SK-N-DZ (cell line): ENCODE data around the gene SFT2D1. TPM values are rescaled to one million over a fixed set of nuclear protein-coding genes. Genes with fewer than 3 reads are reported as not detected.
A peak's percentile ranks its signal among the peaks of the same experiment; 100 is the strongest.
"Not testable (repeated sequence)": the region's sequence is repeated elsewhere in the genome, so short reads cannot be mapped to it uniquely, and the experiment has no call there.

Experiments used
- DNase-seq: peaks from one replicate; pipeline ENCODE4 v3.0.0-alpha.2; 2015; ENCODE audit warnings: low spot score
- polyA plus RNA-seq, 2 experiments: library from polyadenylated mRNA; depleted of rRNA; stranded (reverse); fragments of >200 nt; gene quantifications; 2 replicates each; pipeline ENCODE4 v1.2.3, GENCODE V29; 2014

Gene SFT2D1
- polyA plus RNA-seq (2014; cell fraction: cytosol; rRNA removed) = 32.3 and 45.6 TPM in 2 replicates
- 68.8 and 83.5 TPM in 2 replicates for polyA plus RNA-seq (2014; cell fraction: nucleus; rRNA removed)

DNA sequence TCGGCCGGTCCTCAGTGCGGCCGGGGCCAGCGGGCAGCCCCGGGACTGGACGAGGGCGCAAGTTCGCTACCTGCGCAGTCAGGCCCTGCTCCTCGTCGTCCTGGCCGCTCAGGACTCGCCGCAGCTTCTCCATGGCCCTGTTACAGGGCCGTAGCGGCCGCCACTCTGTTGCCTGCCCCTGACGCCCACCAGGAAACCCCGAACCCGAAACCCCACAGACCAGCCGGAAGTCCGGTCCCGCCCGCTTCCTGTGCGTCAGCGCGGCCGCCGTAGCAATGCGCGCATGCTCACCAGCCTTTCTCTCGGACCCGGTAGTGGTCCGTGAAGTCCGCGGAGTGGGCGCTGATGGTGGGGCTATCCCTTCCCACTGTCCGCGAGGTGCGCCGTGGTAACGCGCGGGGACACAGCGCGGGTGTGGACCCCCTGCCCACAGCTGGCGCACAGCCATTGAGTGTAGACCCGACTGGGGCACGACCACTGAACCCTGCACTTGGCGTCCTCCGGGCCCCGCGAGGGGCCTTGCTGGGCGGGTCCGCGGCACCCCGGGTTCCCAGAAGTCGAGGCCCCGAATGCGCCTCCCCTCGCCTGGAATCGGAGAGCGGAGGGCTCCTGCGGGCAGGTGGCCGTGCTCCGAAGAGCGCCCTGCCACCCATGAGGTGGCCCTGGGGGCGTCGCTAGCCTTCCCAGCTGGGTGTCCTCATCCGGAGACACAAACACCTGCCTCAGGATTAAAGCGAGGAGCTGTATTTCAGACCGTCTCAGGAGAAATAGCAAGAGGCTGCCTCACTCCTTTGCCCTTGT lies at the start of gene SFT2D1:
SFT2D1 (minus strand) TSS at position 197 of the 801 bp plus-strand sequence; CDS start at position 133, 64 bp downstream.
- peak; percentile 76 for DNase-seq

DNA sequence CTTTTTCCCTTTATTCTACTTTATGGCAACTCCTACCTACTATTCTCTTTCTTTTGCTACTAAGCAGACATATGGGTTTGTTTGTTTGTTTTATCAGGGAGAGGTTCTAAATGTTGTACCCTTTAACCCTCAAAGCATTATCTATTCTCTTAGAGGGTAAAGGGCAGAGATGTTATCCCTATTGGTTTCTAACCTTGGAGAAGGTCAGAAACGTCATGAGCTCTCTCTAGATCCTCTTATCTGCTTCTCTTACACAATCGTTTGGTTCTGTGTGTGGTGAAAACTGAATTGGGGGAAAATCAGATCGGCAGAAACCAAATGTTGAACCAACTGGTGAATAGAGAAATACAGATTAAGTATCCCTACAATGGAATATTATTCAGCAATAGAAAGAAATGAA lies 46.8 kb upstream of the SFT2D1 start:
- no peak for DNase-seq

DNA sequence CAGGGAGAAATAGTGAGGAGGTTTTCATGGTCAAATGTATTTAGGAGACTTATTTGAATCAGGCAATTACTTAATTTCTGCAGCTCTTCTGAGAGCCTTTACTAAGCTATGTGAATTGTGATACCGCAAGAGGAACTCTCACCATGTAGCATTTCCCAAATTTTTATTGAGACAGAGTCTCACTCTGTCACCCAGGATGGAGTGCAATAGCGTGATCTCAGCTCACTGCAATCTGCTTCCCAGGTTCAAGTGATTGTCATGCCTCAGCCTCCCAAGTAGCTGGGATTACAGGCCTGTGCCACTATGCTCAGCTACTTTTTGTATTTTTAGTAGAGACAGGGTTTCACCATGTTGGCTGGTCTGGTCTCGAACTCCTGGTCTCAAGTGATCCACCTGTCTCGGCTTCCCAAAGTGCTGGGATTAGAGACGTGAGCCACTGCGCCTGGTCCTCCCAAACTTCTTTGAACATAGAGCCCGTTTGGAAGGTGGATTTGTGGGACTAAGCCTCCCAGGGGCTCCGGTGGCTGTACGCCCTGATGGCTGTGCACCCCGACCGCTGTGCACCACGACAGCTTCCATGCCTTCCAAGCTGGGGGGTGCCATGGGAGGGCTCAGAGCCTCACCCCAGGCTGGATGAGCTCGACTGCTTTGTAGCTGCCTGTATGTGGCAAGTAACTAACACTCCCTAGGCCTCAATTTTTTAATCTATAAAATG lies 46.1 kb upstream of the SFT2D1 start:
- DNase-seq = no peak

DNA sequence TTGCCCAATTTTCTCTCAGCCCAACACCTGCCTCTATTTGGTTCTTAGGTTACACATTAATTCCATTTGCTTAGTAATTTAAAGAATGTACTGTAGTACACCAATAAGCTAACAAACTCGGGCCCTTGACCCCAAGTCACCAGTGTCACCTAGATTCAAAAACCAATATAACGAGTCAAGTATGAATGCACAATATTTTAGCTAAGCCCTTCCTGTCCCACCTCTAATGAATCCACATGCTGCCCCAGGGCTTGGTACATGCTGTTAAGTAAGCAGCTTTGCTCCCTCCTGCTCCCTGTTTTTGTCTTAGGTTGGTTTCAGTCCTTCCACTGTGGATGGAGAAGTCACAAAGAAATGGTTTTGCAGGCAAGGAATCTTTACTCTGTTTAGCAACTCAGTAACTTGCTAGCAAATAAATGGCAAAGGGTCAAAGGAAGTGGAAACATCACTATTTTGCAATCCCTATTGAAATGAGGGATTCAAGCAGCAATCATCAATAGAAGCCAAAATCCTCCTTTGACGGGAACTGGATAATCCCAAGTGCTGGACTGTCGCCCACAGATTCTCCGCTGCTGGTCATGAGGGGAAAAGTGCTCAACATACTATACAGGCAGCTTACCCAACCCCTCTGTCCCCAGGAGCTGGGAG lies 45.4 kb upstream of the SFT2D1 start:
- DNase-seq = no peak

DNA sequence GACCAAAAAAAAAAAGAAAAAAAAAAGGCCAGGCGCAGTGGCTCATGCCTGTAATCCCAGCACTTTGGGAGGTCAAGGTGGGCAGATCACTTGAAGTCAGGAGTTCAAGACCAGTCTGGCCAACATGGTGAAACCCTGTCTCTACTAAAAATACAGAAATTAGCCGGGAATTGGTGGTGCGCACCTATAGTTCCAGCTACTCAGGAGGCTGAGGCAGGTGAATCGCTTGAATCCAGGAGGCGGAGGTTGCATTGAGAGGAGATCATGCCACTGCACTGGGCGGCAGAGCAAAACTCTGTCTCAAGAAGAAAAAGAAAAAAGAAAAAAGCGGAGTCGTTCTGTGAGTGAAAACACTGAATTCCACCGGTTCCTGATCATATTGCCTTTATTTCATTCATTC lies 44.8 kb upstream of the SFT2D1 start:
- DNase-seq = not testable (repeated sequence)

DNA sequence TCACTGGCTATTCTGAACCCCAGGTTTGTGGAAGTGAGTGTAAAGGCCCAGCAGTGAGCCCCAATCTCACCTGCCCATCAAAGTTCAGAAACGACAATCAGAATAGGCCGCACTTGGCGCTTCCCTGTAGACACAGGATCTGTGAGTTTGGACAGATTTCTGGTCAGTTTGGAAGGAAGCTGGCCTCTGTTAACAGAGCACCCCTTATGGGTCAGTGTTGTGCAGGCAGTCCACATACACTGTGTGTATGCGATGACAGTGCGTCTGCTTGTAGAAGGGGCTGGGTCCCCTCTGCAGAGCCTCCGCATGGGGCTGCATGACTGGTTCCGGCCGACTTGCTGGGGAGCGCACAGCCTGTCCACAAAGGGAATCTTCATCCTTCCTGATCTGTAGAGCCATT lies 43.8 kb upstream of the SFT2D1 start:
- DNase-seq = no peak

DNA sequence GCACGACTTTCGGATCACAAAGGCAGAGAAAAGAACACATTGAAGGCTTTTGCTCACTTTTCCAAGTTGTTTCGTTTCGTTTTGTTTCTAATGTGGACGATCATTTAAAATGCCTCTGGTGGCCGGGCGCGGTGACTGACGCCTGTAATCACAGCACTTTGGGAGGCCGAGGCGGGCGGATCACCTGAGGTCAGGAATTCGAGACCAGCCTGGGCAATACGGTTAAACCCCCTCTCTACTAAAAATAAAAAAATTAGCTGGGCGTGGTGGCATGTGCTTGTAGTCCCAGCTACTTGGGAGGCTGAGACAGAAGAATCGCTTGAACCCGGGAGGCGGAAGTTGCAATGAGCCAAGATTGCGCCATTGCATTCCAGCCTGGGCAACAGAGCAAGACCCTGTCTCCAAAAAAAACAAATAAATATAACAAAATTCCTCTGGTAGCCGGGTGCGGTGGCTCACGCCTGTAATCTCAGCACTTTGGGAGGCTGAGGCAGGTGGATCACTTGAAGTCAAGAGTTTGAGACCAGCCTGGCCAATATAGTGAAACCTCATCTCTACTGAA lies 41.5 kb upstream of the SFT2D1 start:
- not testable (repeated sequence) for DNase-seq

DNA sequence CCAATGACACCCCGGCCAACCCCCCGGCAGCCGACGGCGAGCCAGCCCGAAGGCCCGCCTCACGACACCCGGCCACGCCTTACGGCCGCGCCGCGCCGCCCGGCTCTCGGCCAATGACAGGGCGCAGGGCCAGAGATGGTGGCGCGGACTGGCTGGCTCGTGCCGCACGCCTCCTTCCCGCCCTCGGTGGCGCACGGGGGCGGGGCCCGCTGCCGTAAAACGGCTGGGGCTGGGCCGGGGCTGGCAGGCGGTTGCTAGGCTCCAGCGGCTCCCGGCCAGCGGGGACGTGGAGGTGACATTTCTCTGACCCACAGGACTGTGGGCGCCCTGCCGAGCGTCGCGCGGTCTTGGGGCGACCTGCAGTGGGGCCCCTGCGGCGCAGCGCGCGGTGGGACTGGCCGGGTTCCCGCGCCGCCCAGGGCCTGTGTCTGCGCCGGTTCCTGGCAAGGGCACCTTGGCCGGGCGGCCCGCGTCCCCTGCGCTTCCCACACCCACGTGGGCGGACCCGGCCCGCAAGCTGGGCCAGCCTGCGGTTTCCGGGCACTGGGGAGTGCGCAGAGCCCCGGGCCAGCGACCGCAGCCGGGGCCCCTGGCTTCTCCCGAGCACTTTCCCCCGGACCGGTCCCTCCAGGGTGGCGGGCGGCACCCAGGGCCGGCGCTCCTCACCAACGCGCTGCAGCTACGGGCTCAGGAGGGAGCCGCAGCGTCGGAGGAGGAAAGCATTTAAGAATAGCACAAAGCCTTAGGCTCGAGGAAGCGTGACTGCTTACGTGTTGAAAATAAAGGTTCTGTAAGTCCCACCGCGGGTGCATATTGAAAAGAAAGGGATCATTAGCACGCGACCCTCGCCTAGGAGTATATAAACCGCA lies 40.8 kb upstream of the SFT2D1 start, which contains the start of gene MPC1:
MPC1 (minus strand) TSS at position 8 of the 869 bp plus-strand sequence. CDS start 64 bp downstream, outside the sequence.
- peak; percentile 94 for DNase-seq

DNA sequence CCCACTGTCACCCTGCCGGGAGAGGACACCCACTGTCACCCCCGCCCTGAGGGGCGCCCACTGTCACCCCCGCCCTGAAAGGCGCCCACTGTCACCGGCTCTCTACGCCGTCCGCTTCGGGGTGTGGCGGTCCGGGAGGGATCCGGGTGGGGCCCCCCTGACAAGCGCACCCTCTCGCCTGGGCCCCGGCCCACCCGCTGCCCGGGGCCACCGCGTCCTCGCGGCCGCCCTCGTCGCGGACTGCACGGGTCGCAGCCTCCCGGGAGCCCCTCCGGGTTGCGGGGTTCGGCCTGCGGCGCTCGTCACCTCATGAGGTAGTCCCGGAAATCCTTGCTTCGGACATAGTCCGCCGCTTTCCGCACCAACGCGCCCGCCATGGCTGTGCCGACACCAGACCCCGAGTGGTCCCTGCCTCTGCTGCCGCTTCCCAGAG lies 40.2 kb upstream of the SFT2D1 start:
- no peak for DNase-seq

DNA sequence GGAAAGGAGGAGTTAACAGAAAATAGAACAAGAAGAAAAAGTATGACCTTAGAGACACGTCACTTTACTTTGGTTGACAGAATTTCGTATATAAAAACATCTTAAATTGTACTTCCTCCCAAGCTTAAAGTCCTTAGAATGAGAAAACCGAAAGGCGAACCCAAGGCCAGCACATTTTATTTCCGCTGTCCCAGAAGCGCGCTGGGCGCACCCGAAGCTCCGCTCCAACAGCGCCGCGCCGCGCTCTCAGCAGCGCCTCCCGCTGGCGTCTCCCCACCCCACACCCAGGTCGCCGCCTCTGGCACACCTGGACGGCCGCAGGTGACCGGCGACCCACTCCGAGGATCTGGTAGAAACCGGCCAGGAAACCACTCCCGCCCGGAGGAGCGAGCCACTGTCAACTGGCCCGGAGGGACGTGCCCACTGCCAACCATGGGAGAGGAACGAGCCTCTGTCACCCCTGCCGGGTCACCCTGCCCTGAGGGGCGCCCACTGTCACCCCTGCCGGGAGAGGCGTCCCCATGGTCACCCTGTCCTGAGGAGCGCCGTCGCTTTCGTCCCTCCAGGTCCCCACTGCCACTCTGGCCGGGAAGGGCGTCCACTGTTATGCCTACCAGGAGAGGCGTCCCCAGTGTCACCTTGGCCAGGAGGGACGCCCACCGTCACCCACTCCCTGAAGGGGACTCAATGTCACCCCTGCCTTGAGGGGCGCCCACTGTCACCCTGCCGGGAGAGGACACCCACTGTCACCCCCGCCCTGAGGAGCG lies 39.6 kb upstream of the SFT2D1 start:
- DNase-seq = peak; percentile 54

DNA sequence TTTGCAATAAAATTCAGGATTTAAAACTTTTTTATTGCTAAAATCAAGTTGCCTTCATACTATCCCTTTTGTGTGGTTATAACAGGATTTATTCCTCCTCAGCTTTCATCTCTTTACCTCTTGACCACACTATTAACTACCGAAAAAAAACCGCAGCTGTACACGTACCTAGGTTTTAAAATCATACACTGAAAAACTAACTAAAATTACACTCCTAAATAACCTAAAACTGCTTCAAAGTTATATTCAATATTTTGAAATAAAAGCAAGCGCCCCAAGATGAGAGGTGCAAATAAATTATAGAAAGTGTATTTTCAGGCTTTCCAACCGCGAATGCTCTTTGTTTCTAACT lies 39.0 kb upstream of the SFT2D1 start:
- no peak for DNase-seq

DNA sequence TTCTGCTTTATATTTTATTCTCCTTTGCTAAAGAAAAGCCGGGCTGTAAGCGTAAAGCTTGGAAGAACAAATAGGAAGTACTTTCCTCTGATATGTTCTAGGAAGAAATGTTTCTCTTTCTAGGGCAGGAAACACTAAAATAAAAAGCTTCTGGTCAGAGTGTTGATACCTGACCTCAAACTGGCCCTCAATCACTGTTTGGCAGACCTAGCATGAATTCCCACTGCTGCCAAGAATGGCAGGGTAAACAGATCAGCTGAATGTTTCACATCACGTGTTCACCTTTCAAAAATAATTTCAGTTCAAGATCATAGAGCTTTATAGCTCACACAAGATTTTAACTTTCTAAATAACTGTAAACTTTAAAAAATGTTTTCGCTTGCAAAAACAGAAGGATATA lies 37.5 kb upstream of the SFT2D1 start:
- DNase-seq = no peak

DNA sequence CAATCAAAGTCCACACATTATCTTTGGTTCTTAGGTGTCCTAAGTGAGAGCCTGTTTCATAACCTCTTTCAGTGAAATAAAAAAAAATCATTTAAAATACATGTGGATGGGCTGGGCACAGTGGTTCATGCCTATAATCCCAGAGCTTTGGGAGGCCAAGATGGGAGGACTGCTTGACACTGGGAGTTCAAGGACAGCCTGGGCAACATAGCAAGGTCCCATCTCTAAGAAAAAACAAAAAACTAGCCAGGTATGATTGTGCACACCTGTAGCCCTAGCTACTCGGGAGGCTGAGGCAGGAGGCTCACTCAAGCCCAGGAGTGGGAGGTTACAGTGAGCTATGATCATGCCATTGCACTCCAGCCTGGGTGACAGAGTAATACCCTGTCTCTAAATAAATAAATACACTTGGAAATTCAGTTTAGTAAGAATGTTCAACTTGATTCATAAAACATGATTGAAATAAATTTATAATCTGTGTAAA lies 36.8 kb upstream of the SFT2D1 start:
- DNase-seq = no peak

DNA sequence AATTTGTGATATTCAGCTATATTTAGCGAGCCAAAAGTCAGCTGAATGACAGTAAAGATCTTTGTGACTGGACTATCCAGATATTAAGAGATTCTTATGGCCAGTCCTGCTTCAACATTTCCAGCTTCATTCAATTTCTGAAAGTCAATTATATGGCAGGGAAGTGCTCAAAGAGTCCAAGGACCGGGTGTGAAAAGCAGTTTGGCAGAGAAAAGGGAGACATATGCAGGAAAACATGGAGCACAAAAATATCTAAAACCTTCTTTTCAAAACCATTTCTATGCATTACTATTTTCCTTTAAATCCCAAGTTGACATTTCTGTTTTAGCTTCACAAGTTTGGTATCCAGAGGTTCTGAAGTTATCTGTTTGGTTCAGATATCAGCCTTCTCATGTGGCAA lies 35.4 kb upstream of the SFT2D1 start:
- no peak for DNase-seq

DNA sequence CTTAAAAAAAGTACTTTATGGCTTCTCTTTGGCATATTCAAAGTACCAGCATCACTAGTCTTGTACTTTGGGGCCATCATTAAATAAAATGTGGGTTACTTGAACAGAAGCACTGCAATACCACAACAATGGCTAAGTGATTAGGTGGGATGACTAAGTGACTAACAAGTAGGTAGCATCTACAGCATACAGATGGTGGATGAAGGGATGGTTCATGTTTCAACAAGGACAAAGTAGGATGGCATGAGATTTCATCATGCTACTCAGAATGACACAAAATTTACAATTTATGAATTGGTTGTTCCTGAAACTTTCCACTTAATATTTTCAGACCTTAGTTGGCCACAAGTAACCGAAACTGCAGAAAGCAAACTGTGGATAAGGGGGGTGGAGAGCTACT lies 32.7 kb upstream of the SFT2D1 start:
- DNase-seq = no peak

DNA sequence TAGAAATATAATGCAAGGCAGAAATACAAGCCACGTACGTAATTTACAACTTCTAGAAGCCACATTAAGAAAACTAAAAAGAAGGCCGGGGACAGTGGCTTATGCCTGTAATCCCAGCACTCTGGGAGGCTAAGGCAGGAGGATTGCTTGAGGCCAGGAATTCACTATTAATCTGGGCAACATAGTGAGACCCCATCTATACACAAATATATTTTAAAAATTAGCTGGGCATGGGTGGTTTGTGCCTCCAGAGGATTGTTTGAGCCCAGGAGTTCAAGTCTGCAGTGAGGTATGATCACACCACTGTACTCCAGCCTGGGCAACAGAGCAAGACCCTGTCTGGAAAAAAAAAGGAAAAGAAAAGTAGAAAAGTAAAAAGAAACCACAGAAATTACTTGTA lies 28.1 kb upstream of the SFT2D1 start:
- no peak for DNase-seq

DNA sequence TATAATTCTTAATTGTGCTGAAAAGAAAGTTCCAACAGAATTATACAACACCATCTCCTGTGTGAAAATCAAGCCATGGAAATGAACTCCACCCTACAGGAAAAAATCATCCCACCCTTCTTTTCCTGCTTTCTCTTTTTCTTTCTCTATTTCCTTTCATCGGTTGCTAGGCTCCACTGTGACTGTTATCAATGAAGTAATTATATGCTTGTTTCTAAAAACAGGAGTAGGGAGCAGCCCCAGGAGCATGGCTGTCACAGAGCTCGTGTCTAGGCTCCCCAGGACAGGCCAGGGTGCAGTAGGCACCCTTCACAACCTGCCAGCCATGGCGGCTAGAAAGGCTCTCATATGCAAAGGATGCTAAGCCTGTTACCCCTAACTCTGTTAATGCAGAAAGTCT lies 27.4 kb upstream of the SFT2D1 start:
- DNase-seq = no peak

DNA sequence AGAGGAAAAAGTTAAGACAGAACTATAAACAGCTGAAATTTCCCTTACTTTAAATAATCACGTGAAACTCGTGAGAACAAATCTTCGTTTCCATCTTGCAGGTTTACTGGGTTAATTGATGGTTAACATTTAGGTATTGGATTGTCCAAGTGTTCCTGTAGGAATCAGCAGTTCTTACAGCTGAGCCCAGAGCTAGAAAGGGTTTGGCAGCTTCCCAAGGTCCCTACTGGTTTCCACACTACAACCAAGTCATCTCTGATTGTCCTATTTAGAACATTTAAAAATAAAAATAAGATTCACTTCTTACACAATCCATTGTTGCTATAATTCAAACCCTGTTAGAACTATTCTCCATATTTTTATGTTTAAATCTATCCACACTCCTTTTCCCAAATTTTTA lies 24.6 kb upstream of the SFT2D1 start:
- DNase-seq = no peak

DNA sequence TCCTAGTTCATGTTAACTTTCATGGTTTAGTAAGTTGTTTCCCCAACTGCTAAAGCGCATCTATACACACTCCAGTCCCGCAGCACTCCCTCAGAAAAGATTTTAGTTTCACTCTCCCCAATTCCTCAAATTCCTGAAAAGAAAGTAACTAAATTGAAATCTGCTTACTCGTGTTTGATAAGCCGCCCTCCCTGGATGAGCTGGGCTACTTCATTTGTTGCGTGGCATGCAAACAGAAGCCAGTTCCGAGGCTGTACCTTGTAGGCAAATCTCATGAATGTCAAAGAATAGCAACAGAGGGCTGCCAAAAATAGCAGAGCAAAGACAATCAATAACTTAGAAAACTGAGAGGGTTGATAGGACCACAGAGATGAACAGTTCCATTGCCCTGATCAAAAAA lies 23.5 kb upstream of the SFT2D1 start:
- no peak for DNase-seq

DNA sequence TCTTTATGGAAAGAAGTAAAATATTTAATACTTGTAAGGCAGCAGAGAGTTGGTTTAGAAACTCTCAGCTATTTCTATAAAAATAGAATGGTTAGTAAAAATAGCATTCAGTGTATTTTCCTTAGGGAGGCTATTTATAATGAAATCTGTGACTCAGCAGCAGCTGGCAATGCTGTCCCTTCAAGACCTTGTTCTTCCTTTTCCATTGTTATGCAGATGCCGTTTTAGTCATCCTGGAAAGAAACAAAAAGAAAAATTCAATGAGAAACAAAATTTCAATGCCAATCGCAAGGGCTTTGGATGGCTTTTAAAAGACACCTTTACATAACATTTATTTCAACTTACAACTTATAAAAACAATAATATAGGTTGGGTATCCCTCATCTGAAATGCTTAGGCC lies 22.9 kb upstream of the SFT2D1 start:
- DNase-seq = no peak
